ENCODE results near the gene HLA-B.

The HLA-B gene

DNA sequence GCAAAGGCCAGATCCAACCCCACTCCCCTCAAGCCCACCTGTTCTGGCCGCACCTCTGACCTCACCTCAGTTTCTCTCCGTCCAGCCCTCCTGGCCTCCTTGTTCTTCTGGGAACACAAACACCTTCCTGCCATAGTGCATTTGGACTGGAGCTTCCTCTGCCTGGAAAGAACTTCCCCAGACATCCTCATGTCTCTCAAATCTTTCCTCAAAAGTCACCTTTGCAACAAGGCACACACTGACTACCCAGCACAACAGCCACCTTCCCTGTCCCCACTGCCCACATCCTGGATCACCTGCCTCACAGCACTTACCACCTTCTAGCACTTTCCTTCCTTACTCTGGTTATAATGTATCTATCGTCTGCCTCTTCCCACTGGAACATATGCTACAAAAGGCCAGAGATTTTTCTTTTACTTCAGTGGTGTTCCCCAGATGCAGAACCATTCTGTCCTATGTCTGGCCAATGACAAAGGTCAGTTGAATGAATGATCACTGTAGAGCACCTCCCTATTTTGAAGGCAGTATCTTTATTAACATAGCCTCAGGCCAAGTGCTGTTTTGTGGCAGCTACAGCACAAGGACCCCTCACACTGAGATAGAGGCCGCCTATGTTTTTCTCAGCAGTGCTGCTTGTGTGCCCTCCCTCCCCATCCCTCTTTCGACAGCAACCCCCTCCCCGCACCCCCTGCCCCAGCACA is 4.1 kb downstream of the HLA-B start:
- no peak for DNase-seq

DNA sequence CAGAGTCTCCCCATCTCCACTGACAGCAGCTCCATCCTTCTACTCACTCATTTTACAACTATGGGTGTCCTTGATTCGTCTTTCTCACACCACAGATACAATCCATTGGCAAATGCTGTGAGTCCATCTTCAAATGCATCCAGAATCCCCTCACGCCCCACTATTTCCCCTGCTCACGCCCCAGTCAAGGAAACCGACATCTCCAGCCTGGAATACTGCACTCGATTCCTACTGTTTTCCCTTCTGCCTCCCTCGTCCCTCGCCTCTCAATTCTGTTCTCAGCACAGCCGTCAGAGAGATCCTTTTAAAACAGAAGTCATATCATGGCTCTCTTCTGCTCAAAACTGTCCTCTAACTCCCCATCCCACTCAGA is 4.7 kb downstream of the HLA-B start:
- DNase-seq: no peak

DNA sequence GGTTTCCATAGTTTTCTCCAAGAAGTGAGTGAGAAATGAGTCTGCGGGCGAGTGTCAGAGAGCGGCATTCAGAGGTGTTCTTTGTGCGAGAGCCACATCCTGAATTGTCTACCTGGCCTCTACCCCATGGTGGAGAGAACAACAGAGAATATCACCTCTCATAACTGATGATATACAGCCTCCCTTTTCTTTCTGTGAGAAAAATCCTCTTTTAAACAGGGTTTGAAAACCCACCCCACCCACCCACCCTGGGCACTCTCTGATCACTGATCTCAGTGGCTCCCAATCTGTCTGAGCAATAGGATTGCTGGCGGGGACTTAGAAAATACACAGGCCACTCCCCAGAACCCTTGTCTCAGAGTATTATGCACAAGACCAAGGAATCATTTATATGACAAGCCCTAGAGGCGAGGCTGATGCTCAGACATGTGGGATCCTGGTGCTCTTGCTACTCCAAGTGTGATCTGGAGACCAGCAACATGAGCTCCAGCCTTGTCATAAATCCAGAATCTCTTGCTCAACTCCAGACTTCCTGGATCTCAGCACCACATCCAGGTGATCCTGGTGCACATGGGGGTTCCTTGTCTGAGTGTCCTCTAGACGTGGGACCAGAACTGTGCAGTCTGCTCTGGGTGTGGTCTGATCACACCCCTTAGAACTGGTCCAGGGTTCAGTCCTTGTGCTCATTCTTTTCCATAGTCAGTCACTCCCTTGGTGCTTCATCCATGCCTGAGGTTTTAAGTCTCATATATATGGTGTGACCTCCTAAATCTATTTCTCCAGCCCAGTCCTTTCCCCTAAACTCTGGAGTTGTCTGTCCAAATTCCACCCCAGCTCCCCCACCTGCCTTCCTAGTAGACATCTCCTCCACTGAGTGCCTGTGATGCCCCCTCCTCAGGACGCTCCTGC is 5.3 kb downstream of the HLA-B start:
- no peak for DNase-seq

DNA sequence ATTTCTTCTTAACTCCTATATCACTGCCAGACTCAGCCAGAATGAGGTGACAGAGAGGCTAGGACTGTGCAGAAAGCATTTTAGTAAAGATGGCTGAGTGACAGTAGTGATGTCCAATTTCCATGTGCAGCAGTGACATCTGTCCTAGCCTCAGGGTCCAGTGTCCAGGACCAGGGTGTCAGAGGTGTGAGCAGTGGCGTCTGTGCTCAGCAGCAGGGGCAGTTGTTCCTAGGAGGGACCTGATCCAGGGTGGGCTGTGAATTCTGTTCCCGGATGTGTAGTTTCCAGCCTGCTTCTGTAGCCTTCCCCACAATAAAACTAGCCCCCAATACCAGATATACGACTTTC is 6.0 kb downstream of the HLA-B start:
- no peak for DNase-seq

DNA sequence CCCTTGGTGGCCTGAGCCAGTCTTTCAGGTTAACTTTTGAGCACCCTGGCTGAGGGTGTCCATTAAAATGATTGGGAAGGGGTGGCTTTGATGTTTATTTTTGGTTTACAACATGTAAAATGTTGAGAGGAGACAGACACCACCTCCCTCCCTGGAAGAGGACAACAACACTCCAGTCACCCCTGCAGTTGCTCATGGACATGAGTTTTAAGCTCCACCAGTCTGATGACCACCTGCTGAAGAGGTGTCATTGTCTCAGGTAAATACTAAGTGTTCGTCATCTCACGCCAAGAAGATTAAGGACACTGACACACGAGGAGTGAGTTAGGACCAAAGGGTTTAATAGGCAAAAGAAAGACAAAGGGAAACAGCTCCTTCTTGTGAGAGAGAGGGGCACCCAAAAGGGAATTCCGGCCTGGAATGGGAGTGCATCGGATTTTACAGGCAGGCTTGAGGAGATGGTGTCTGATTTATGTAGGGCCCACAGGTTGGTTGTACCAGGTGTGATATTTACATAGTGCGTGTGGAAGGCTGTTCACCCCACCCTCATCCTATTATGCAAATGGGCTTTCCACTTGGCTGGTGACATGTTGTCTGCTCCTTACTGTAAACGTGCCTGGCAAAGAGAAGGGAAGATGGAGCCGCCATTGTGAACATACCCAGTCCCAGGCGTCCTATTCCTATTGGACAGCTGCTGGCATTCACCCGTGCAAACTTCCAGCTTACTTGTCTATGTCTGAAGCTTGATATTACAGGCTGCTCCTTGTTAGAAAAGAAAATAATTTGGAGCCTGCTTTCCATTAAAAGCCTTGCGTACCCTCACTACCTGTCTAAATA is 6.6 kb downstream of the HLA-B start:
- no peak for DNase-seq

DNA sequence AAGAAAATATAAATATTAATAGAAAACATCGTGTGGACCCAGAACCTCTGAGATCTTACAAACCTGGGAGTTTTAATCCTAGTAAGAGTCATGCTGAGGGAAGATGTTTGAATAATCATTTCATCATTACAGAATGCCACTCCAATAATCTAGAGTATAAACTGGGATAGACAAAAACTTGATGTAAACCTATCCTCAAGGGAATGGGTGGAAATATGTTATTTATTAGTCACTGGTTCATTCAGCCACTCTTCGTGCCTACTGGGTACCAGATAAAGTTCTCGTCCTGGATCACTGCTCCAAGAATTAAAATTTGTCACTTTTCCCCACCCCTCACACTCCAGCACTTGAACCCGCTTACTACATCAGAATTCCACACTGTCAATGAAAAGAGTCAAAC is 7.7 kb downstream of the HLA-B start:
- no peak for DNase-seq

DNA sequence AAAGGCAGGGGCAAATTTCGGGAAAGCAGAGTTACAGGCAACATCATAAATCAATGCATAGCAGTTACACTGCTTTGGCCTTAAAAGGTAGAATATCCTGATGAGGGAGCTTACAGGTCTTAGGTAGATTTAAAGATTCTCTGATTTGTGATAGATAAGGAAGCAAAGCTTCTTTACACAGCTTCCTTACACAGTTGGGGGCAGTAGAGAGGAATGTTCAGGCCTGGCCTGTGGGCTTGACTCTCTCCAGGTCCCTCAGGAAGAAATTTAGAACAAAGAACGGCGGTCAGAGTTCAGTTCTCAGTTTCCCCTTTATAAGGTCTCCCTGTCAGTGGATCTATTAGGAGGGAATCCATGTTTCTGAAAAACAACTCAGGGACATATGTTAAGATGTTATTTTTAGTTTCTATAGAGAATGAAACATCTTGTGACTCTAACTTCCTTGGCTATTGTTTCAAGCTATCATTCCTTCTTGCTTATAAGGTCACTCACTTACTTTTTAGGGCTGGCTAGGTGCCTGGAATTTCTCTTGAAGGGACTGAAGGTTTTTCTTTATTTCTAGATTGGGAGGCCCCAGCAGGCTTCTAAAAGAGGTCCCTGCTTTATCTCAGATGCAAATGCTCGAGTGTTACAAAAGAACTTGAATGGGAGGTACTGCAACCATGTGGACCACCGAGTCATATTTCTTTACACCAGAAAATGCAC is 11.8 kb downstream of the HLA-B start:
- no peak for DNase-seq

DNA sequence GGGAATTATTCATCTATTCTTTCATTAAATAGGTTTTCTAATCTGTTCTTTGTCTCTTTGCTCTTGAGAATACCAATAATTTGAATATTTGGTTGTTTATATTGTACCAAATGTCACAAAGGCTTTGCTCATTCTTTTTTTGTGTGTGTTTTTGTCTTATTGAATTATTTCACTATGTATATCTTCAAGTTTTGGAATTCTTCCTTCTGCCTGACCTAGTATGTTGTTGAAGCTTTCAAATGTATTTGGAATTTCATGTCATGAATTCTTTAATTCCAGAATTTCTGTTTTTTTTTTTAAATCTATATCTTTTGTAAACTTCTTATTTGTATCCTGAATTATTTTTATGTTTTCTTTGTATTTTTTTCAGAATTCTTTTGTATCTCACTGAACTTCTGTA is 16.8 kb downstream of the HLA-B start:
- DNase-seq: no peak

DNA sequence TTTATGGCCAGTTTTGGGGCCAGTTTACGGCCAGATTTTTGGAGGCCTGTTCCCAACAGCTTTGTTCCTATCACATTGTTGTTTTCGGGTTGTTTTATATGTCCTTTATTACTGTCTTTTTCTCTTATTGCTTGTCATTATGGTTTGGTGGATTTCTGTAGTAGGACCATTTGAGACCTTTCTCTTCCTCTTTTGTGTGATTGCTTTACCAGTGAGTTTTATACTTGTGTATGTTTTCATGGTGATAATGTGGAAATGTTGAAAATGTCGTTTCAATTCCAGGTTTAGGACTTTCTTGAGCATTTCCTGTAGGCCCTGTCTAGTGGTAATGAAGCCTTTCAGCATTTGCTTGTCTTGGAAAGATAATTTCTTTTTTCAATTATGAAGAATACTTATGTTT is 17.8 kb downstream of the HLA-B start:
- no peak for DNase-seq

DNA sequence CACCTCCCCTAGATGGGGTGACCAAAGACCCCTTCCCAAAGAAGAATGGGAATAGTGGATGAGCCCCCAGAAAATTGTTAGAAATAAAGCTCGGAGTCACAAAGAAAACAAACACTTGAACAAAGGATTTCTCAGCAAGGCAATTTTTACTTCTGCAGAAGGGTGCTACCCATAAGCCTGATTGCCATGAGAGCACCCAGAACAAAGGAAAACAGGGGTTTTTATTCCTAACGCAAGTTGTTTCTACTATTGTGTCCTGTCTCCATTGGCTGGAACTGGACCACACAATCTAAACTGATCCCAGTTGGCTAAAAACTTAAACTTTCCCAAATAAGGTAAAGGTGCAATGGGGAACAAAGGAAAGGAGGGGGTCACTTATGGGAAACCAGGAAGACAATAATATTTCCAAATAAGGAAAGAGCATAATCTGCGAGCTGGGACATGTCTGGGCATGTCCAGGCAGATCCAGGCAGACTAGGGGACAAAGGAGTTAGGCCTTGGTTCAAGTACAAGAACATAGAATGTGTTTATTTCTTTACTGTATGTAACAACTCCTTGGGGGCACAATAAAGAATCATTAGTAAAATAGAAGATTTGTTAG is 20.0 kb downstream of the HLA-B start:
- DNase-seq: peak in 2 of 4 experiments; percentile 46 to 65

DNA sequence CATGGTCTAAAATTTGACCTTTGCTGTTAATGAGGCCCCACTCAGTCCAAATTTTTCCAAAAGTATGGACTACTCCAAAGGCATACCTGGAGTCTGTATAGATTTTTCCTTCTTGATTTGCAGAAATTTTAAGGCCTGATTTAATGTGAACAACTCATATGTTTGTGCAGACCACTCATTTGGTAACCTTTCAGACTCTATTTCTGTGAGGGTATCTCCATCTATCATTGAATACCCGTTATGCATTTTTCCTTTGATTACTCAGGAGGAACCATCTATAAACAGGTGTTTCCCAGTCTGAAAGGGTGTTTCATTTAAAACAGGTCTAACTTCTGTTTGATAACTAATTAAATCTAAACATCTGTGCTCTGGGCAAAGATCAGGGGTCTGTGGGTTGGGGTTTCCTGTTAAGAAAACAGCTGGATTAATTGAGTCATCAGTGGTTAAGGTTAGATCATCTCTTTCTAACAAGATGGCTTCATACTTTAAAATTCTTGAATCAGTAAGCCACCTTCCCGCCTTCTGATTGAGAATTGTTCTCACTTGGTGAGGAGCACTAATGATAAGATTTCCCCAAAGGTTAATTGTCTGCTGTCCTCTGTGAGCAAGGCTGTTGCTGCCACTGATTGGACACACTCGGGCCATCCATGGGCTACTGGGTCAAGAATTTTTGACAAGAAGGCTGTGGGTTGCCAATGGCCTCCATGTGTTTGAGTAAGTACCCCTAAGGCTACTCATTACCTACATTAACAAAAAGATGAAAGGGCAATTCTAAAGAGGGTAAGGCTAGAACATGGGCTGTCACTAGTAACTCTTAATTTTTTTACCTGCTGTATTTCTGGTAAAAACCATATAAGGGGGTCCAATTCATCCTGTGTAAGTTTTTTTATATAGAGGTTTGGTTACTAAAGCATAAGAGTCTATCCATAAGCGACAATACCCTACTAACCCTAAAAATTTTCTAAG is 24.1 kb downstream of the HLA-B start:
- no peak for DNase-seq

DNA sequence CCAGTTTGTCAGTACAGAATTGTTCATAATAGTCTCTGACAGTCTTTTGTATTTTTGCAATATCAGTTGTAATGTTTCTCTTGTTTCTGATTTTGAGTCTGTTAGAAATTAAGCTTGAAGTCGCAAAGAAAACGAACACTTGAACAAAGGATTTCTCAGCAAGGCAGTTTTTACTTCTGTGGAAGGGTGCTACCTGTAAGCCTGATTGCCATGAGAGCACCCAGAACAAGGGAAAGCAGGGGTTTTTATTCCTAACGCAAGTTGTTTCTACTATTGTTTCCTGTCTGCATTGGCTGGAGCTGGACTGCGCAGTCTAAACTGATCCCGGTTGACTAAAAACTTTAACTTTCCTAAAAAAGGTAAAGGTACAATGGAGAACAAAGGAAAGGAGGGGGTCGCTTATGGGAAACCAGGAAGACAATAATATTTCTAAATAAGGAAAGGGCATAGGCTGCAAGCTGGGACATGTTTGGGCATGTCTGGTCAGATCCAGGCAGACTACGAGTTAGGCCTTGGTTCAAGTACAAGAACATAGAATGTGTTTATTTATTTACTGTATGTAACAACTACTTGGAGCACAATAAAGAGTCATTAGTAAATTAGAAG is 28.5 kb downstream of the HLA-B start:
- no peak for DNase-seq

DNA sequence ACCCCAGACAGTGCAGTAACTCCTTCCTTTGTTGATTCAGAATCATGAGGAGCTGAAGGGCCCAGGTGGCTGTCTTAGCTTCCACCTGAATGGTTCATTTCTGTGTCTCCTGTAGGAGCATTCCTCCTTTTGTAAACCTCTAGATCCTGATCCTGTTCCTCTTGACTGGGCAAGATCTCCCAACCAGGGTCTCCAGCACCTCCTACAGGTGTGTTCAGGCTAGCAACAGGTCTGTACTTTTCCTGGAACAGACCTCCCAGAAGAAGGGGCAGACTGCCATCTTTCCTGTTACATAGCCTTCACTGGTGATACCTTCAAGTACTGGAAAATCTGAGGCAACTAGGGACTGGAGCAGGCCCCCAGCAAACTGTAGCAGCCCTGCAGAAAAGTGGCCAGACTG is 35.2 kb downstream of the HLA-B start:
- DNase-seq: no peak

DNA sequence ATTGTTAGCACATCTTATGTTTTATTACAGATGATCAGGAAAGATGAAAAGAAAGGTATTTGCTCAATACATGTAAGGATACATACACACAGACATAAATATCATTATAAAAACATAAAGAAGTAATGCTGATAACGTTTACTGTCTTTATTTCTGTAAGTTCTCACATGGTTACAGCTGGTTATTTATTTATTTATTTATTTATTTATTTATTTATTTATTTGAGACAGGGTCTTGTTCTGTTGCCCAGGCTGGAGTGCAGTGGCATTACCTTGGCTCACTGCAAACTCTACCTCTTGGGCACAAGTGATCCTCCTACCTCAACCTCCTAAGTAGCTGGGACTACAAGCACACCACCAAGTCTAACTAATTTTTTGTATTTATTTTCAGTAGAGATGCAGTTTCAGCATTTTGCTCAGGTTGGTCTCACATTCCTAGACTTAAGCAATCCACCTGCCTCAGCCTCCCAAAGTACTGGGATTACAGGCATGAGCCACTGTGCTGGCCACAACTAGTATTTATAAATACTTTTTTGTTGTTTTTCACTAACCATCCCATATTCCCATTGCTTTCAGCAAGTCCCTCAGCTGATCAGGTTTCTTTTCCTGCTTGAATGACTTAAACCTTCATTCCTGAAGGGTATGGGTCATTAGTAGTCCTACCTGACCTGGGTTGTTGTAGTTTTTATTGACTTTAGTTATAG is 35.8 kb downstream of the HLA-B start:
- no peak for DNase-seq

DNA sequence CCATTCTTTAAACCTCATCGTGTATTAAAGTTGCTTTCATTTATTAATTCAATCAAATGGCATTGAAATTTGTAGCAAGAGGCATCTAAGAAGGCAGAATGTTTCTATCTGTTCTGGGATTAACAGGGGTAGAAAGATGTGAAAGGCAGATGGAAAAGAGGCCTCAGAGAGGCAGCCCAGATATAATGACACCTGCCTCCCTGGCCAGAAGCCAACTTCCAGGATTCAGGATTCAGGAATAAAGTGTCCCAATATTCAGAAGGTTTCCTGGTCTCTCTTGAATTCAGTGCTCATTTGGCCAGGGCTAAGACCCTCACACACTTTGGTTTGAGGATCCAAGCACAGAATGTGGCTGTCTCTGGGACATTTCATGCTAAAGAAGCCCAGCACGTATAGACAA is 39.9 kb downstream of the HLA-B start:
- DNase-seq: no peak

DNA sequence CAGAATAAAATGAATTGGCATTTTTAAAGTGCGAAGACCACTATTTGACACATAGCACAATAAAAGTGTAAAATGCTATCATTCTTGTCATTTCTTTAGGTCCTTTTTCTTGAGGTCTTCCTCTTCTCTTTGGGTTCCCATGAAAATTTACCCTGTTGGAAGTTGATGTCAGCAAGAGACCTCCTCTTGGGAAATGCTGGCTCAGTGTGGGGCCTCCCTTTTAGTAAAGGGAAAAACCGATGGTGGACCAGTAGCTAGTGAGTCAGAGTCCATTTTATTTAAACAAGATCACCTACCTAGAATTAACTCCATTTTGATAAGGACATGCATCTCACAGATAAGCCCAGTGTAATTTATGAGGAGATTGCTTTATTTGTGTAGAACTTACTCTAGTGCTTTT is 47.3 kb downstream of the HLA-B start:
- no peak for DNase-seq

DNA sequence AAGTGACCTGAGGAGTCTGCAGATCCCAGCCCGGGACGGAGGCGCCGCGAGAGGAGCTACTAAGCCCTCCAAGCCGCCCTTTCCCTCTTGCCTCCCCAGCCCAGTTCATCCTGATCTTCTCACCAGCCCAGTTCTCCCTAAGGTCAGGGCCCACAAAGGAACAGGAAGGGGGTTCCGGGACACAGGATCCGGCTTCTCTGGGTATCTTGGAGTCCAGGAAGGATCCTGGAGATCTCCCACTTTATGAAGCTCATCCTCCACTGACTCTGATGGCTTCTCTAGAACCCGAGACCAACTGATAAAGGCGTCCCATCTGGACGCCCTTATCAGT is 48.2 kb downstream of the HLA-B start:
- no peak for DNase-seq

DNA sequence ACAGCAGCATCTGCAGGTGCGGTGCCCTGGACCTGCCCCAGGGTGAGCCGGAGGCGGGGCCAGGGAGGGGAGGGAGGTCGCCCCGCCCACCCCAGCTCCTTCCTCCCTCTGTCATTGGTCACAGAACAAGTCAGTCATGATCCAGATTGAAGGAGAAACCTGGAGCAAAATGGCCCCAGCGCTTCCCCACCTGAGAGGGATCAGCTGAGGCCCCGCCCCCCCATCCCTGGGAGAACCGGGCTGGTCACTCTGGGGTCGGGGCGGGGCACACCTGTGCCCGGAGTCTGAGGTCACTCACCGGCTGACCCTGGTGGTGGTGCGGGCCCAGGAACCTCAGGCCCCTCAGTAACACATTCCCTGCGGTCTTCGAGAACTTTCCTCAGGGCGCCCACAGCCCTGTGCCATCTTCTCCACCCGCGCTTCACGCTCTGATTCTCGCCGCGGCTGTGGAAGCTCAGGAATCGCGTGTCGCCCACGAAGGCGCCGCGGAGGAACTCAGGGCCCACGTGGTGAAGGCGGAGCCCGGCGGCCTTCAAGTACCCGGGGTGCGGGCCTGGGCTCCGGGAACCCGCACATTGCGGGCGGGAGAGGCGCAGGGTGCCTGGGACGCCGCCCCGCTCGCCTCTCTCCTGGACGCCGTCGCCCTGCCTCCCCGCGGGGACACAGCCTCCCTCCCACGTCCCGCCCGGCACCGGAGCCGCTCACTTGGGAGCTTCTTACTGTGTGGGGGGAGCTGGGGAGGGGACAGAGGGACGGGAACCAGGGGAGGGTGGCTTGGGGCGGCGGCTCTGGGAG is 48.7 kb downstream of the HLA-B start:
- DNase-seq: peak in 3 of 4 experiments; percentile 32 to 72 (median 65)

DNA sequence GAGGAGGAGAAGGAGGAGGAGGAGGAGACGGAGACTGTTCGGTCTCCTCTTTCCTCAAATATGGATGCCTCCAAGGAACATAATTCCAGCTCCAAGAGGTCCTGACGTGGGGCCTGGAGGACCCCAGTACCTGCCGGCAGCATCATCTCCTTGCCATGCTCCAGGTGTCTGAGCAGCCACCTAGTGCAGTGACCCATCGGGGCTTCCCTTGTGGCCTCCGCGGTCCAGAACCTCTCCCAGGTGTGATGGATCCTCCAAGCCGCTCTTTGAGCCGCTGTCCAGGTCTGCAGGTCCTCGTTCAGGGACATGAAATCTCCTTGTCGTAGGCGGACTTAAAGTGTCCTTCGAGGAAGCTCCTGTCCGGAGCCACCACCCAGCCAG is 49.3 kb downstream of the HLA-B start:
- no peak for DNase-seq

Data from suppressor macrophage (primary cell).